AG04449 (cell line): ENCODE results near the gene SLBP.

Experiments
- CTCF ChIA-PET: fragments of 350-600 bp; formaldehyde crosslinking; extraction: SDS; loops from one replicate; lab custom pipeline; 2021; ENCODE audit warnings: antibody characterized with exemption; lab: Yijun Ruan, JAX
- POLR2A ChIA-PET: fragments of 400-600, 350-600 bp; formaldehyde crosslinking; extraction: SDS; loops from one replicate; lab custom pipeline; 2020; ENCODE audit warnings: antibody characterized with exemption, inconsistent platforms; lab: Yijun Ruan, JAX
- DNase-seq: peaks from one replicate; pipeline ENCODE4 v3.0.0-alpha.2; 2010; ENCODE audit warnings: low read depth, low spot score
- H3K4me3 ChIP-seq: 2 replicates; pipeline ENCODE4 v1.5.1; 2011; ENCODE audit warnings: low read depth, mild to moderate bottlenecking, control low read depth, low read length
- TF ChIP-seq, protein P1 (sequence below): IDR thresholded peaks from one replicate; pipeline ENCODE4 v1.5.1; 2011; ENCODE audit warnings: mild to moderate bottlenecking, moderate library complexity, low read length, control low read depth, inconsistent platforms; ENCODE audit not compliant: insufficient read depth; ENCODE audit errors: missing control alignments

Gene SLBP

DNA sequence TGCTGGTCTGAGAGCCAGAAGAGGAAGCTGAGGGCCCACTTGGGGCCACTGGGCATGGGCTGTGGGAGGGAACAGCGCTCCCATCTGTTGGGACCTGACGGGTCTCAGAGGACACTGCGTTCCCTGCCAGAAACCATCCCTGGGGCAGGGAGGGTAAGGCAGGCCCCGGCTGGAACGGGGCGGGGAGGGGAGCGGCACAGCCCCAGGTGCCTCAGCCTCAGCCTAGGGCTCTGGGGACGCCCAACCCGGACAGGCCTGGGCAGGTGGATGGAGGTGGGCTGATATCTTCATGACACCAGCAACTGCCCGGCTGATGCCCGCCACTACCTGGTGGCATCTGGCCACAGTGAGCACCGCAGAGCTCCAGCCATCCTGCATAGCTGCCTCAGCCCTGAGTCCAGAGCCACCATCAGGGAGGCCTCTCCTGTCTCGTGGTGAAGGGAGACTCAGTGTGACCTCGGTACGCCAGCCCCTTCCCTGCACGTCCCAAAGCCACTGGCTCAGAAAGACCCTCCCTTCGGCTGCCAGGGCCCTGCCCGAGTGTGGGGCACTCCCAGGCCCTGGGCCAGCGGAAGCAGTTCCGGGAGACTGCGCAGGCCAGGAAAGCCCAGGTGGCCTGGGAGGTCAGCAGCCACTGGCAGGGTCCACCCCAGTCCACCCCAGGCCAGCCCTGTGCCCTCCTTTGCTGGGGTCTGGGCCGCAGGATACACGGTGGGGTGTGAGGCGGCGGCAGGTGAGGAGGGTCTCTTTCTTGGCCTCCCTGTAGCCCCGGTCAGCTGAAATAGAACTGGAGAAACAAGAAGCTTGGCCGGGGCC is 46.4 kb upstream of the SLBP start:
- TF ChIP-seq, protein P1, sequence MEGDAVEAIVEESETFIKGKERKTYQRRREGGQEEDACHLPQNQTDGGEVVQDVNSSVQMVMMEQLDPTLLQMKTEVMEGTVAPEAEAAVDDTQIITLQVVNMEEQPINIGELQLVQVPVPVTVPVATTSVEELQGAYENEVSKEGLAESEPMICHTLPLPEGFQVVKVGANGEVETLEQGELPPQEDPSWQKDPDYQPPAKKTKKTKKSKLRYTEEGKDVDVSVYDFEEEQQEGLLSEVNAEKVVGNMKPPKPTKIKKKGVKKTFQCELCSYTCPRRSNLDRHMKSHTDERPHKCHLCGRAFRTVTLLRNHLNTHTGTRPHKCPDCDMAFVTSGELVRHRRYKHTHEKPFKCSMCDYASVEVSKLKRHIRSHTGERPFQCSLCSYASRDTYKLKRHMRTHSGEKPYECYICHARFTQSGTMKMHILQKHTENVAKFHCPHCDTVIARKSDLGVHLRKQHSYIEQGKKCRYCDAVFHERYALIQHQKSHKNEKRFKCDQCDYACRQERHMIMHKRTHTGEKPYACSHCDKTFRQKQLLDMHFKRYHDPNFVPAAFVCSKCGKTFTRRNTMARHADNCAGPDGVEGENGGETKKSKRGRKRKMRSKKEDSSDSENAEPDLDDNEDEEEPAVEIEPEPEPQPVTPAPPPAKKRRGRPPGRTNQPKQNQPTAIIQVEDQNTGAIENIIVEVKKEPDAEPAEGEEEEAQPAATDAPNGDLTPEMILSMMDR: no peak
- H3K4me3 ChIP-seq: no peak overlapping the region
- ChIA-PET CTCF (interaction anchor here (1.1 to 4.5 kb wide), 3 partner anchors 11 to 65 kb away, joined by 4 to 20 read pairs (median 4); no protein-coding TSS in a partner anchor), POLR2A (no interaction called here)
- no peak for DNase-seq

DNA sequence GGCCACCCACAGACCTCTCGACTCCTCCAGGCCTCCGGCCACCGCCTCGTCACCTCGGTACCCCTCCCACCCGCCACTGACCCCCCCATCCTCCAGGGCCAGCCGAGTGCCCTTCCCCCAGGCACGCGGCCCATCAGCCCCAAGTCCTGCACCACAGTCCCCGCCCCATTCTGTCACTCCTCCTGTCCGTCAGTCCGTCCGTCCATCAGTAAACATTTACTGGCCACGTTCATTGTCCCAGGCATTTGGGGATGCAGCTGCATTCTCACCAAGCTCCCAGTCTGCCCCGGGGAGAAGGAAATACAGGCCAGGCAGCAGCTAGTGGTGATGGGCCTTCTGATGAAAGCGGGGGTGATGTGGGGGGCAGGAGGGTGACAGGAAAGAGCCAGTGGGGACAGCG is 45.7 kb upstream of the SLBP start:
- CTCF ChIA-PET: interaction anchor here (4.5 kb wide), 1 partner anchor 10 kb away, joined by 20 read pairs; no protein-coding TSS in a partner anchor
- POLR2A ChIA-PET: no interaction called here
- H3K4me3 ChIP-seq: no peak overlapping the region
- TF ChIP-seq, protein P1: no peak
- DNase-seq: no peak

DNA sequence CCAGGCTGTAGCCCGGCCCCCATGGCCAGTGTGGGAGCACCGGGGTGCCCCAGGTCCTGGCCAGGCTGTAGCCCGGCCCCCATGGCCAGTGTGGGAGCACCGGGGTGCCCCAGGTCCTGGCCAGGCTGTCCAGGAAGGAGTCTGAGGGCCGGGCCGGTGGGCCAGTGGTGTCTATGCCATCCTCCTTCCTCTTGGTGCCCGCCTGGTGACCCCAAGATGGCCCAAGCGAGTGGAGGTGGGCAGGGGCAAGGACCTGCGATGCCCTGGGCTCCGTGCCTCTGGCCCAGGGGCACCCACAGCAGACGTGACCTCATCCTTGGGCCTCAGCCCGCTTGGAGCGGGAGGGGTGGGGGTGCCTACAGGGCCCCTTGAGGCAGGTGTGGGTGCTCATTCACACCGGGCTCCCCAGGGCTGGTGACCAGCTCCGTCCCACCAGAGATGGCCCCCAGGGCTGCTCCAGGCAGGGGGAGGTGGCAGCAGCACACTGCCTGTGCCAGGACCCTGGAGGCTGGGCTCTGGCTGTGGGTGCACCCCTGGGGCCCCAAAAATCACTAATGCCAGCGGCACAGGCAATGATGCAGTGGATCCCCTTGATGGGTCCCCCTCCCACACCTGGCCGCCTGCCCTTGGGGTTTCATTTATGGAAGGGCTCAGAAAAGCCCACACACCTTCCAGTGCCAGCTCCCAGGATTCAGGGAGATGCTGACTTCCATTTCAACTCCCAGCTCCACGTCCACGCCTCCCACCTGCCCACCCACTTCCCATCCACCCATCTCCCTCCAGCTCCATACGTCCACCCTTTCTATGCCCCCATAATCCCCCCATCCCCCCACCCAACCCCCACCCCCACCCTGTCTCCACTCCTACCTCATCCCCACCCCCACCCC is 45.0 kb upstream of the SLBP start:
- TF ChIP-seq, protein P1: no peak
- ChIA-PET POLR2A (no interaction called here), CTCF (interaction anchor here (0.7 to 4.5 kb wide), 3 partner anchors 10 to 53 kb away, joined by 3 to 20 read pairs (median 8); no protein-coding TSS in a partner anchor)
- no peak overlapping the region for H3K4me3 ChIP-seq
- no peak for DNase-seq

DNA sequence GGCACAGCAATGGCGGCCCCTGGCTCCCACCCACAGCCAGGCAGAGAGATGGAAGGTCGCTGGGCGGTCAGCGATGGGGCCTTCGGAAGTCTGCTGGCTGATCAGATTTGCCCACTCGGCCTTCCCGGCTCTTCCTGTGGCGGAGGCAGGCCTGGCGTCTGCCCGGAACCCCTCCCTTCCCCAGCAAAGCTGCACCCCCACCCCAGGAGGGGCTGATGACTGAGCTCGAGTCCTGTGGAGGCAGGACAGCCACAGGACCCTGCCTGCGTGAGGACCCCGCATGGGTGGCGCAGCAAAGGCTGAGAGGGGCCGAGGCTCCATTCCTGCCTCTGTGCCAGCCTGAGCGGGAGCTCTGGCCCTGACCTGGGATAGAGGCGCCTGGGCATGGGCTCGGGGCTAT is 44.0 kb upstream of the SLBP start:
- no peak overlapping the region for H3K4me3 ChIP-seq
- TF ChIP-seq, protein P1: no peak
- DNase-seq: no peak
- ChIA-PET CTCF (interaction anchor here (0.7 to 4.5 kb wide), 4 partner anchors 8 to 151 kb away, joined by 3 to 20 read pairs (median 6); no protein-coding TSS in a partner anchor), POLR2A (no interaction called here)

DNA sequence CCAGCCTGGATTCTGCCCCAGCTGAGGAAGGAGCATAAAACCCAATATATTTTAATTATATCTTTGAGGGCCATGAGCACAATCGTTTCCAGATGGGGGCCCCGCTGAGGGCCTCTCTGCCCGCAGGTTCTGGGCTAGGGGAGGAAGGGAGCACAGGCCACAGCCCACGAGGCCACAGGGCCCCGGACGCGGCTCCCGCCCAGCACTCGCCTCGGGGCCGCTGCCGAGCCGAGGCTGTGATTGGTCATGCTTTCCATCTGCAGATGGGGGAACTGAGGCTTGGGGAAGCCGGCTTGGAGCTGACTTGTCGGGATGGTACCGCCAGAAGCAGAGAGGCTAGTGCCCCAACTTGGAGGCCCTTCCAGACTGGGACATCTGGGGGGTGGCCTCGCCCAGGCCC is 43.2 kb upstream of the SLBP start:
- ChIA-PET POLR2A (no interaction called here), CTCF (interaction anchor here (0.9 to 2.3 kb wide), 4 partner anchors 15 to 152 kb away, joined by 3 to 8 read pairs (median 5); no protein-coding TSS in a partner anchor)
- TF ChIP-seq, protein P1: no peak
- no peak for DNase-seq
- no peak overlapping the region for H3K4me3 ChIP-seq
